GM19351 (cell line): ENCODE results near the gene UBR3.
"Not testable (repeated sequence)": the region's sequence is repeated elsewhere in the genome, so short reads cannot be mapped to it uniquely, and the experiment has no call there.

Source experiments
- ATAC-seq: cut with Tn5 transposase; IDR thresholded peaks from one replicate; pipeline ENCODE4 v1.9.1; 2021; ENCODE audit warnings: mild to moderate bottlenecking, moderate library complexity; ENCODE audit not compliant: unreplicated experiment

The UBR3 gene

GRCh38 chr2:169945515-169945914 is 118.3 kb downstream of the UBR3 start:
- no peak for ATAC-seq

GRCh38 chr2:169946092-169946491 is 118.8 kb downstream of the UBR3 start:
- ATAC-seq = no peak

GRCh38 chr2:169946546-169946945 is 119.3 kb downstream of the UBR3 start:
- ATAC-seq = no peak

GRCh38 chr2:169955940-169956339 is 128.7 kb downstream of the UBR3 start:
- ATAC-seq = no peak

GRCh38 chr2:169957219-169957618 is 130.0 kb downstream of the UBR3 start:
- not testable (repeated sequence) for ATAC-seq

- ATAC-seq = no peak
These were observed 134.7 kb downstream of the UBR3 start for GRCh38 chr2:169961911-169962310.

- ATAC-seq = no peak
These were observed 136.5 kb downstream of the UBR3 start for GRCh38 chr2:169963786-169964185.

GRCh38 chr2:169964740-169965139 is 137.5 kb downstream of the UBR3 start:
- ATAC-seq = no peak

- ATAC-seq = no peak
These were observed 138.2 kb downstream of the UBR3 start for GRCh38 chr2:169965495-169965894.

GRCh38 chr2:169966454-169966853 is 139.2 kb downstream of the UBR3 start:
- no peak for ATAC-seq

- no peak for ATAC-seq
These were observed 141.5 kb downstream of the UBR3 start for GRCh38 chr2:169968743-169969142.

- no peak for ATAC-seq
These were observed 148.0 kb downstream of the UBR3 start for GRCh38 chr2:169975221-169975620.

- ATAC-seq = no peak
These were observed 149.1 kb downstream of the UBR3 start for GRCh38 chr2:169976335-169976851.

- no peak for ATAC-seq
These were observed 150.3 kb downstream of the UBR3 start for GRCh38 chr2:169977530-169977929.

- ATAC-seq = no peak
These were observed 151.3 kb downstream of the UBR3 start for GRCh38 chr2:169978402-169979017.

GRCh38 chr2:169979025-169979424 is 151.8 kb downstream of the UBR3 start:
- no peak for ATAC-seq

- ATAC-seq = no peak
These were observed 152.7 kb downstream of the UBR3 start for GRCh38 chr2:169980001-169980400.

- ATAC-seq = no peak
These were observed 153.4 kb downstream of the UBR3 start for GRCh38 chr2:169980643-169981042.

- no peak for ATAC-seq
These were observed 155.7 kb downstream of the UBR3 start for GRCh38 chr2:169982929-169983328.

- no peak for ATAC-seq
These were observed 156.3 kb downstream of the UBR3 start for GRCh38 chr2:169983506-169983905.

- no peak for ATAC-seq
These were observed 156.9 kb downstream of the UBR3 start for GRCh38 chr2:169984145-169984544.

- ATAC-seq = no peak
These were observed 167.5 kb downstream of the UBR3 start for GRCh38 chr2:169994752-169995151.
